GM19372 (cell line): Measurements from ENCODE around the gene TSHZ1.
A peak's percentile ranks its signal among the peaks of the same experiment; 100 is the strongest.

Experiments
- ATAC-seq: cut with Tn5 transposase; IDR thresholded peaks from one replicate; pipeline ENCODE4 v1.9.1; 2021; ENCODE audit warnings: mild to moderate bottlenecking, low read depth, moderate library complexity; ENCODE audit not compliant: unreplicated experiment

The TSHZ1 gene

GRCh38 chr18:75207310-75208154 lies 3.1 kb upstream of the TSHZ1 start:
- ATAC-seq: no peak

- peak; percentile 3 for ATAC-seq
Observed at GRCh38 chr18:75208155-75208835, 2.3 kb upstream of the TSHZ1 start.

- ATAC-seq: peak; percentile 4
Observed at GRCh38 chr18:75208836-75209128, 1.8 kb upstream of the TSHZ1 start.

GRCh38 chr18:75209129-75209950 lies 1.3 kb upstream of the TSHZ1 start, which contains the start of gene PTGR3:
Gene PTGR3, minus strand, starts transcription at chr18:75209139. Its CDS starts 81 bp downstream, at chr18:75209058.
- ATAC-seq: peak; percentile 38

- no peak for ATAC-seq
Observed at GRCh38 chr18:75209951-75210258, 692 bp upstream of the TSHZ1 start.

GRCh38 chr18:75211002-75211621 lies 515 bp downstream of the TSHZ1 start:
- ATAC-seq: no peak

- no peak for ATAC-seq
Observed at GRCh38 chr18:75211626-75211952, 992 bp downstream of the TSHZ1 start.

- no peak for ATAC-seq
Observed at GRCh38 chr18:75211953-75212750, 1.6 kb downstream of the TSHZ1 start.

GRCh38 chr18:75212751-75213090 lies 2.1 kb downstream of the TSHZ1 start:
- ATAC-seq: no peak

- no peak for ATAC-seq
Observed at GRCh38 chr18:75213611-75214331, 3.2 kb downstream of the TSHZ1 start.

- no peak for ATAC-seq
Observed at GRCh38 chr18:75214332-75214690, 3.7 kb downstream of the TSHZ1 start.

GRCh38 chr18:75214766-75215510 lies 4.3 kb downstream of the TSHZ1 start:
- ATAC-seq: no peak

- no peak for ATAC-seq
Observed at GRCh38 chr18:75215663-75216062, 5.1 kb downstream of the TSHZ1 start.

GRCh38 chr18:75216212-75216910 lies 5.8 kb downstream of the TSHZ1 start:
- no peak for ATAC-seq

GRCh38 chr18:75216911-75217689 lies 6.5 kb downstream of the TSHZ1 start:
- no peak for ATAC-seq

GRCh38 chr18:75218065-75218923 lies 7.7 kb downstream of the TSHZ1 start:
- no peak for ATAC-seq
